GM12878 (cell line): Measurements from ENCODE around the gene PCBP1. TPM values are rescaled to one million over a fixed set of nuclear protein-coding genes. Genes with fewer than 3 reads are reported as not detected.

ENCODE experiments used
- ATAC-seq: fragments of 200-7000 bp; cut with Tn5 transposase; 3 replicates; pipeline ENCODE4 v1.9.1; 2020; ENCODE audit warnings: mild to moderate bottlenecking, moderate library complexity
- BruUV-seq: library from RNA; stranded (reverse); fragments of 400-500 nt; replicated peaks from 2 replicates; lab custom pipeline; 2021; lab: Mats Ljungman, UMichigan
- CTCF ChIA-PET: fragments of 300-600 bp; sonication (Branson Sonifier 250); formaldehyde crosslinking; extraction: SDS; loops from one replicate; lab custom pipeline; 2021; ENCODE audit warnings: inconsistent platforms; lab: Yijun Ruan, JAX
- POLR2A ChIA-PET: fragments of 350-600 bp; formaldehyde crosslinking; extraction: SDS; loops from one replicate; lab custom pipeline; 2021; ENCODE audit warnings: inconsistent platforms; lab: Charles Lee
- RAD21 ChIA-PET: fragments of 300-600 bp; sonication (Branson Sonifier 250); formaldehyde crosslinking; loops from one replicate; lab custom pipeline; 2023; ENCODE audit warnings: antibody characterized with exemption; ENCODE audit not compliant: unreplicated experiment; lab: Charles Lee
- SMC1A ChIA-PET: fragments of 300-600 bp; sonication (Branson Sonifier 250); formaldehyde crosslinking; loops from one replicate; lab custom pipeline; 2023; ENCODE audit not compliant: unreplicated experiment, uncharacterized antibody; lab: Charles Lee
- DNase-seq: peaks from one replicate; pipeline ENCODE4 v3.0.0-alpha.2; 2011; ENCODE audit warnings: low read depth, low spot score
- FAIRE-seq: peaks from 3 replicates; lab custom pipeline; 2011; peaks lifted over from hg19 to GRCh38; lab: Jason Lieb, UNC
- H2AFZ ChIP-seq: 2 replicates; pipeline ENCODE4 v1.6.0; 2011; ENCODE audit warnings: low read depth, low read length, control low read depth; ENCODE audit not compliant: control insufficient read depth
- H3K27ac ChIP-seq: 2 replicates; pipeline ENCODE4 v1.5.1; 2011; ENCODE audit warnings: control low read depth; ENCODE audit not compliant: control insufficient read depth, insufficient read depth
- H3K27me3 ChIP-seq, 2 experiments: replicated peaks in 1 of 2; 2 replicates each; pipeline versions ENCODE4 v1.6.0 to v1.6.1; 2011; ENCODE audit warnings: low read length in 1 of 2; ENCODE audit not compliant: control insufficient read depth in 2 of 2, insufficient read depth in 2 of 2
- H3K36me3 ChIP-seq, 2 experiments: 2 replicates each; pipeline ENCODE4 v1.5.1; 2011; ENCODE audit warnings: low read length in 1 of 2; ENCODE audit not compliant: control insufficient read depth in 2 of 2, insufficient read depth in 2 of 2
- H3K4me1 ChIP-seq: 2 replicates; pipeline ENCODE4 v1.6.1; 2011; ENCODE audit warnings: mild to moderate bottlenecking, low read length, moderate library complexity, mixed read lengths; ENCODE audit not compliant: control insufficient read depth, insufficient read depth
- H3K4me2 ChIP-seq: 2 replicates; pipeline ENCODE4 v1.6.0; 2011; ENCODE audit warnings: control low read depth; ENCODE audit not compliant: control insufficient read depth, insufficient read depth
- H3K4me3 ChIP-seq: fragments of 200-600 bp; sonication (generic); 2 replicates; pipeline ENCODE4 v1.5.1; 2016
- H3K79me2 ChIP-seq: 2 replicates; pipeline ENCODE4 v1.6.0; 2011; ENCODE audit warnings: low read length; ENCODE audit not compliant: control insufficient read depth, insufficient read depth
- H3K9ac ChIP-seq: 2 replicates; pipeline ENCODE4 v1.8.0; 2011; ENCODE audit warnings: low read length, control low read depth, mixed read lengths; ENCODE audit not compliant: control insufficient read depth, insufficient read depth
- H3K9me3 ChIP-seq: replicated peaks from 3 replicates; pipeline ENCODE4 v1.5.1; 2011; ENCODE audit warnings: mild to moderate bottlenecking, low read length; ENCODE audit not compliant: control insufficient read depth, insufficient read depth
- H4K20me1 ChIP-seq: 2 replicates; pipeline ENCODE4 v1.6.0; 2011; ENCODE audit not compliant: control insufficient read depth, insufficient read depth
- ASH2L ChIP-seq: fragments of 300-600, 200-600 bp; sonication (generic); IDR thresholded peaks from 2 replicates; pipeline ENCODE4 v1.6.1; 2017; ENCODE audit warnings: low read depth, mild to moderate bottlenecking, borderline replicate concordance
- KLF5 ChIP-seq: fragments of 450-650 bp; IDR thresholded peaks from 2 replicates; pipeline ENCODE4 v1.6.1; 2014; ENCODE audit warnings: mild to moderate bottlenecking; ENCODE audit not compliant: partially characterized antibody
- MTA2 ChIP-seq: fragments of 450-650 bp; IDR thresholded peaks from 2 replicates; pipeline ENCODE4 v1.6.1; 2016; ENCODE audit warnings: low read depth, mild to moderate bottlenecking, moderate library complexity
- NRF1 ChIP-seq: conservative IDR thresholded peaks from 2 replicates; pipeline ENCODE4 v1.6.1; 2011; ENCODE audit warnings: mild to moderate bottlenecking, low read depth, low read length, improper control_type of control experiment
- POLR2AphosphoS2 ChIP-seq: IDR thresholded peaks from 2 replicates; pipeline ENCODE4 v1.6.1; 2011; ENCODE audit warnings: low read depth, mild to moderate bottlenecking, low read length, improper control_type of control experiment, moderate library complexity
- POLR2AphosphoS5 ChIP-seq: IDR thresholded peaks from 2 replicates; pipeline ENCODE4 v1.6.1; 2011; ENCODE audit warnings: mild to moderate bottlenecking, low read length, inconsistent platforms
- RCOR1 ChIP-seq: conservative IDR thresholded peaks from 2 replicates; pipeline ENCODE4 v1.6.1; 2012; ENCODE audit warnings: low read depth, low read length, improper control_type of control experiment
- SIN3A ChIP-seq: IDR thresholded peaks from 2 replicates; pipeline ENCODE4 v1.6.1; 2012; ENCODE audit warnings: low read depth, low read length, improper control_type of control experiment
- SREBF1 ChIP-seq: IDR thresholded peaks from 2 replicates; pipeline ENCODE4 v1.6.1; 2012; ENCODE audit warnings: mild to moderate bottlenecking, low read length
- STAT1 ChIP-seq: fragments of 450-650 bp; conservative IDR thresholded peaks from 2 replicates; pipeline ENCODE4 v1.6.1; 2014; ENCODE audit warnings: antibody characterized with exemption, mild to moderate bottlenecking
- WGBS: methylation state at CpG from one replicate; pipeline ENCODE4 v1.1.6; 2016; ENCODE audit warnings: low lambda C conversion rate; ENCODE audit not compliant: insufficient replicate concordance, insufficient coverage; ENCODE audit errors: missing lambda C conversion rate; 5-methylcytosine and 5-hydroxymethylcytosine counted together
- in situ Hi-C: fragments of 300-500 bp; cut with MboI; formaldehyde crosslinking; loops from 9 replicates; pipeline ENCODE4 v1.14.3; 2018; ENCODE audit warnings: mixed read lengths
- intact Hi-C: fragments of 100-400 bp; cut with micrococcal nuclease; formaldehyde crosslinking; loops from one replicate; pipeline ENCODE4 v1.14.2; 2022; ENCODE audit not compliant: unreplicated experiment
- polyA plus RNA-seq, 11 experiments: library from polyadenylated mRNA; depleted of rRNA in 4 of 11; unstranded in 6 of 11; stranded (reverse) in 5 of 11; fragments of >200 nt; fragmentation: Nextera tagmentation in 4 of 11; fragmentation: Illumina TruSeq in 1 of 11; extraction: Ambion mirVana in 4 of 11; extraction: Trizol in 1 of 11; gene quantifications; 1 replicate in 1 of 11; 2 replicates in 10 of 11; pipeline versions ENCODE4 v1.2.1 to v1.2.3, GENCODE V29; 2011 to 2016; ENCODE audit warnings: inconsistent platforms in 2 of 11, missing spikeins in 2 of 11, low read depth in 1 of 11
- total RNA-seq, 4 experiments: library from RNA; depleted of rRNA in 3 of 4; stranded (reverse); fragments of >200 nt in 3 of 4; fragmentation: Illumina TruSeq in 1 of 4; extraction: Trizol in 1 of 4; gene quantifications; 2 replicates each; pipeline versions ENCODE4 v1.2.1 to v1.2.3, GENCODE V29; 2013 to 2021
- TF ChIP-seq, protein P1 (sequence below): IDR thresholded peaks from 2 replicates; pipeline ENCODE4 v1.6.1; 2011; ENCODE audit warnings: borderline replicate concordance, low read depth, mild to moderate bottlenecking, moderate library complexity, low read length; ENCODE audit not compliant: insufficient read depth, poor library complexity, severe bottlenecking

Gene PCBP1
- total and polyA plus RNA-seq, 10 of the 15 experiments (the other 5 are each of a cell fraction or from before 2014, with no cell fraction given): 24.4 to 494 (median 130) TPM

DNA sequence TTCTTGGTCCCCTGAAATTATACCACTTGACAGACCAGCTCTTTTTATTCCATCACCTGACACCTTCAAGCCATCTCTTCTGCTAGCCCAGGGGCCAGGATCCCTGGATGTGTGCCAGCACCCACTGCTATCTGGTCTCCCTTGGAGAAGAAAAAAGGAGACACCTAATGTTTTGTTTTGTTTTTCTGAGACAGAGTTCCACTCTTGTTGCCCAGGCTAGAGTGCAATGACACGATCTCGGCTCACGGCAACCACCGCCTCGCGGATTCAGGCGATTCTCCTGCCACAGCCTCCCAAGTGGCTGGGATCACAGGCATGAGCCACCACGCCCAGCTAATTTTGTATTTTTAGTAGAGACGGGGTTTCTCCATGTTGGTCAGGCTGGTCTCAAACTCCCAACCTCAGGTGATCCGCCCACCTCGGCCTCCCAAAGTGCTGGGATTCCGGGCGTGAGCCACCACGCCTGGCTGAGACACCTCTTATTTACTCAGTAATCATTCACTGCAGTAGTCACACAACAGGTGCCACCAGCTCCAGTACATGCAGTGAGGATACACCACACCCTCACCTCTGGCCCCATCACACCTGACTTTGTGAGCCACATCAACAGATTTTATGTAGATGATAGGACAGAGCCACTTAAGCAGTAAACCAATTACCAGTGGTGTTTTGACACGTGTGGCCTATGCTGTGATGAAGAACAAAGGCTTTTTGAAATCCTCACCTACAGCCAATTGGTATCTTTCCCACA is 42.8 kb upstream of the PCBP1 start:
- Histone ChIP-seq H3K27ac (no peak overlapping the region), H3K9me3 (no peaks in the 10 kb centered on the region), H3K27me3 (no peaks in the 10 kb centered on the region), H3K4me3 (no peak overlapping the region), H4K20me1 (no peaks in the 10 kb centered on the region), H3K36me3 (peaks cover 8 to 17% of the 10 kb centered on the region in 2 experiments), H3K79me2 (no peaks in the 10 kb centered on the region), H3K9ac (no peak overlapping the region), H3K4me1 (no peaks in the 10 kb centered on the region), H3K4me2 (no peak overlapping the region), H2AFZ (no peak overlapping the region)
- RAD21 ChIA-PET: interaction anchor here (1.0 kb wide), 1 partner anchor 320 kb away, joined by 3 read pairs; no protein-coding TSS in a partner anchor
- no peak for FAIRE-seq
- SMC1A ChIA-PET: interaction anchor here (0.7 to 1.5 kb wide), 4 partner anchors 18 to 98 kb away, joined by 3 read pairs; no protein-coding TSS in a partner anchor
- BruUV-seq: no TSS peak
- POLR2A ChIA-PET: interaction anchor here (1.1 kb wide), 1 partner anchor 15 kb away, joined by 3 read pairs; no protein-coding TSS in a partner anchor
- CTCF ChIA-PET: interaction anchor here (1.7 kb wide), 1 partner anchor 131 kb away, joined by 7 read pairs; the partner anchor contains the start of gene MXD1
- TF ChIP-seq SIN3A (no peak), POLR2AphosphoS5 (0 out of 2 replicates have a peak, but pooled peaks have one; percentile 30)
- intact Hi-C loops: no loop called here
- ATAC-seq: no peak
- 96% methylated on average over 15 of the region's 15 CpGs for WGBS
- in situ Hi-C loops: no loop called here
- DNase-seq: no peak

DNA sequence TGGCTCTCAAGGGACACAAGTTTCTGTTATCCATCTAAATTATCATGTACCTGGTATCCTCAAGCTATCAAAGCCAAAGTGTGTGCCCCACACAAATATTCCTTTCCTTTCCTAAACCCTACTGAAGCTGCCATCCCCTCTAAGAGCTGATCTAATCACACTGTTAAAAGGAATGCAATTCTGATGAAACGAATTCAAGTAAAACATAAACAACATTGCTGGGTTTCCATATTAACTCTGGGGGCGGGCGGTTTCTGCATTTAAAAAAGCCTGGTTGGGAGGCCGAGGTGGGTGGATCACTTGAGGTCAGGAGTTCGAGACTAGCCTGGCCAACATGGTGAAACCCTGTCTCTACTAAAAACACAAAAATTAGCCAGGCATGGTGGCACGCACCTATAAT is 41.9 kb upstream of the PCBP1 start:
- Histone ChIP-seq H2AFZ (no peak overlapping the region), H3K4me1 (no peaks in the 10 kb centered on the region), H4K20me1 (no peaks in the 10 kb centered on the region), H3K9ac (no peak overlapping the region), H3K79me2 (no peaks in the 10 kb centered on the region), H3K4me3 (no peak overlapping the region), H3K9me3 (no peaks in the 10 kb centered on the region), H3K36me3 (peaks cover 8 to 17% of the 10 kb centered on the region in 2 experiments), H3K27me3 (no peaks in the 10 kb centered on the region)
- in situ Hi-C loops: no loop called here
- ATAC-seq: no peak
- intact Hi-C loops: no loop called here
- FAIRE-seq: no peak
- ChIA-PET CTCF (interaction anchor here (0.7 to 1.7 kb wide), 3 partner anchors 17 to 213 kb away, joined by 3 to 7 read pairs (median 3); partner anchors contain the start of genes MXD1 and PCYOX1), POLR2A (interaction anchor here (0.6 kb wide), 1 partner anchor 212 kb away, joined by 3 read pairs; the partner anchor contains the start of gene PCYOX1)
- TF ChIP-seq ASH2L: no peak
- TF ChIP-seq RCOR1: no peak
- TF ChIP-seq, protein P1, sequence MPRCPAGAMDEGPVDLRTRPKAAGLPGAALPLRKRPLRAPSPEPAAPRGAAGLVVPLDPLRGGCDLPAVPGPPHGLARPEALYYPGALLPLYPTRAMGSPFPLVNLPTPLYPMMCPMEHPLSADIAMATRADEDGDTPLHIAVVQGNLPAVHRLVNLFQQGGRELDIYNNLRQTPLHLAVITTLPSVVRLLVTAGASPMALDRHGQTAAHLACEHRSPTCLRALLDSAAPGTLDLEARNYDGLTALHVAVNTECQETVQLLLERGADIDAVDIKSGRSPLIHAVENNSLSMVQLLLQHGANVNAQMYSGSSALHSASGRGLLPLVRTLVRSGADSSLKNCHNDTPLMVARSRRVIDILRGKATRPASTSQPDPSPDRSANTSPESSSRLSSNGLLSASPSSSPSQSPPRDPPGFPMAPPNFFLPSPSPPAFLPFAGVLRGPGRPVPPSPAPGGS: no peak
- TF ChIP-seq KLF5: no peak
- TF ChIP-seq SREBF1: no peak
- TF ChIP-seq NRF1: no peak
- TF ChIP-seq STAT1: no peak
- no peak for TF ChIP-seq MTA2
- no peak for TF ChIP-seq POLR2AphosphoS2
- TF ChIP-seq, all 136 proteins: peak for 0
- BruUV-seq: no TSS peak
- WGBS: 97% methylated on average over 6 of the region's 6 CpGs
- no peak overlapping the region for H3K4me2 ChIP-seq
- SMC1A ChIA-PET: interaction anchor here (0.6 to 1.5 kb wide), 4 partner anchors 10 to 91 kb away, joined by 3 read pairs; no protein-coding TSS in a partner anchor
- DNase-seq: no peak
- RAD21 ChIA-PET: interaction anchor here (1.0 kb wide), 1 partner anchor 321 kb away, joined by 3 read pairs; no protein-coding TSS in a partner anchor
- H3K27ac ChIP-seq: no peak overlapping the region
